ENCODE results near the gene H6PD. TPM values are rescaled to one million over a fixed set of nuclear protein-coding genes. Genes with fewer than 3 reads are reported as not detected.

Gene H6PD
- total and polyA plus RNA-seq, 4 donors: 21.5 to 59.8 (median 32.9) TPM

DNA sequence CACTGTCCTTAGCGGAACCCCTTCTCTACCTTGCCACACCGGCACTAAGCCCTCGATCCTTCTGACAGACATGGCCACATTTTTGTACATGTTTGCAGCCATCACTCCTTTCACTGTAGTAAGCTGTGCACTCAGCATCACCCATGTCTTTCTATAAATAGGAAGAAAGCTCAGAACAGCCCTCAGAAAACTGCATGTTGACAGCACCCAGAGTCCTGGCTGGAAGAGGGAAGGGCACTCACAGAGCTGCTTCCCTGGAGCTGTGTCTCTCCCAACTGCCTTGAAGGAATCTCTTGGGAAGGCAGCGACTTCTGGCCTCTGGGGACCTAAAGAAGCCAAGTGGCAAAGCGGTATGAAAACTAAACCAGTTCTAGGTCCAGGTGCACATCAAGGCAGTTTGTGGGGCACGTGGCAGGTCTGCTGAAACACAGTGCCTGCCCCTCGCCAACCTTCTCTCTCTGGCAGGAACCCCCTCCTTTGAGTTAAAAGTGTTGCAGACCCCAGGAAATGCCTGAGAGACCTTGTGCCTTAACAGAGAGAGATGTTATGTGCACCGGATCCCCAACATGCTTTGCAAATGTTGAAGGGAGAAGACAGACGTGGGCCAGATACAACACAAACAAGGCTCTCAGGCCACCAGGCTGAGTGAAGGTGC lies 41.9 kb upstream of the H6PD start:
- no peak for DNase-seq
- WGBS, 2 donors: 78 to 82% methylated on average over 9 of the region's 9 CpGs
- no peaks in the 10 kb centered on the region for H3K9me3 ChIP-seq (ENCODE audit: control insufficient read depth in 4 of 4, insufficient read depth in 3 of 4, low read length in 3 of 4)

GRCh38 chr1:9193233-9193625 lies 41.3 kb upstream of the H6PD start:
- Histone ChIP-seq H3K27ac (ENCODE audit: low read depth in 1 of 2, low read length in 1 of 2) (no peak overlapping the region), H3K27me3 (ENCODE audit: control insufficient read depth in 3 of 3, insufficient read depth in 3 of 3, low read length in 2 of 3) (peaks cover 0 to 7% (median 3%) of the 10 kb centered on the region in 3 donors), H3K4me3 (no peak overlapping the region), H3K9me3 (ENCODE audit: control insufficient read depth in 4 of 4, insufficient read depth in 3 of 4, low read length in 3 of 4) (no peaks in the 10 kb centered on the region), H3K4me1 (ENCODE audit: control insufficient read depth in 5 of 5, insufficient read depth in 5 of 5, low read length in 5 of 5) (peaks cover 0 to 47% (median 5%) of the 10 kb centered on the region in 5 donors), H3K9ac (ENCODE audit: insufficient read depth in 1 of 2, low read length in 2 of 2) (no peak overlapping the region), H3K36me3 (ENCODE audit: control insufficient read depth in 4 of 4, insufficient read depth in 4 of 4, low read length in 4 of 4) (no peaks in the 10 kb centered on the region)
- DNase-seq: peak in 2 of 3 donors; percentile 45 to 82
- no peak for ATAC-seq (ENCODE audit: insufficient read depth, low FRiP score)
- no peak for TF ChIP-seq CTCF (IDR thresholded peaks at IDR 0.05; ENCODE audit: control extremely low read depth, extremely low read depth)
- WGBS, 2 donors: 36 to 51% methylated on average over 5 of the region's 5 CpGs

More for the DNA sequence above, 41.9 kb upstream of the H6PD start:
- H3K27me3 ChIP-seq (ENCODE audit: control insufficient read depth in 3 of 3, insufficient read depth in 3 of 3, low read length in 2 of 3): peaks cover 0 to 3% (median 0%) of the 10 kb centered on the region in 3 donors
- no peak for ATAC-seq (ENCODE audit: insufficient read depth, low FRiP score)
- no peak overlapping the region for H3K4me3 ChIP-seq
- no peak for TF ChIP-seq CTCF (IDR thresholded peaks at IDR 0.05; ENCODE audit: control extremely low read depth, extremely low read depth)
- H3K27ac ChIP-seq (ENCODE audit: low read depth in 1 of 2, low read length in 1 of 2): no peak overlapping the region
- peaks cover 0 to 41% (median 2%) of the 10 kb centered on the region in 5 donors for H3K4me1 ChIP-seq (ENCODE audit: control insufficient read depth in 5 of 5, insufficient read depth in 5 of 5, low read length in 5 of 5)
- H3K9ac ChIP-seq (ENCODE audit: insufficient read depth in 1 of 2, low read length in 2 of 2): no peak overlapping the region
- H3K36me3 ChIP-seq (ENCODE audit: control insufficient read depth in 4 of 4, insufficient read depth in 4 of 4, low read length in 4 of 4): no peaks in the 10 kb centered on the region

DNA sequence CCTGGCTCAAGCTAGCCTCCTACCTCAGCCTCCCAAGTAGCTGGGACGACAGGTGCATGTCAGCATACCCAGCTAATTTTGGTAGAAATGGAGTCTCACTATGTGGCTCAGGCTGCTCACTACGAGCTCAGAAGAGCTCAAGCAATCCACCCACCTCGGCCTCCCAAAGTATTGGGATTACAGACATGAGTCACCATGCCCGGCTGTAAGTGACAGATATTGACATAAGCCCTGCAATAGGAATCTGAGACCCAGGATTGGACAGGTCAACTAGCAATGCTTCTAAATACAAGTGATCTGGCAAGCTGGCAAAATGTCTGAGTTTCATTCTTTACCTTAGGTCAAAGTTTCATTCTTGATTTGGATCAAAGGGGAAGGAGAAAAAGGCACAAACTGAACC lies 40.5 kb upstream of the H6PD start:
- Histone ChIP-seq H3K9me3 (ENCODE audit: control insufficient read depth in 4 of 4, insufficient read depth in 3 of 4, low read length in 3 of 4) (no peaks in the 10 kb centered on the region), H3K36me3 (ENCODE audit: control insufficient read depth in 4 of 4, insufficient read depth in 4 of 4, low read length in 4 of 4) (no peaks in the 10 kb centered on the region), H3K9ac (ENCODE audit: insufficient read depth in 1 of 2, low read length in 2 of 2) (no peak overlapping the region), H3K4me1 (ENCODE audit: control insufficient read depth in 5 of 5, insufficient read depth in 5 of 5, low read length in 5 of 5) (peaks cover 0 to 52% (median 8%) of the 10 kb centered on the region in 5 donors), H3K27me3 (ENCODE audit: control insufficient read depth in 3 of 3, insufficient read depth in 3 of 3, low read length in 2 of 3) (peaks cover 0 to 10% (median 3%) of the 10 kb centered on the region in 3 donors), H3K4me3 (no peak overlapping the region), H3K27ac (ENCODE audit: low read depth in 1 of 2, low read length in 1 of 2) (no peak overlapping the region)
- DNase-seq: no peak
- no peak for ATAC-seq (ENCODE audit: insufficient read depth, low FRiP score)
- no peak for TF ChIP-seq CTCF (IDR thresholded peaks at IDR 0.05; ENCODE audit: control extremely low read depth, extremely low read depth)
- WGBS, 2 donors: 70 to 86% methylated on average over 4 of the region's 4 CpGs

Data from lung (tissue), 12 donors.